HepG2 (cell line): ENCODE data around the gene ABCA2. TPM values are rescaled to one million over a fixed set of nuclear protein-coding genes. Genes with fewer than 3 reads are reported as not detected.
A peak's percentile ranks its signal among the peaks of the same experiment; 100 is the strongest.

Experiments
- BRF2 ChIP-seq: sonication (generic); formaldehyde crosslinking; IDR thresholded peaks from 2 replicates; pipeline ENCODE4 v1.8.1; 2022; ENCODE audit warnings: mild to moderate bottlenecking, missing genetic modification reagents
- NRL ChIP-seq: sonication (generic); formaldehyde crosslinking; IDR thresholded peaks from 2 replicates; pipeline ENCODE4 v1.5.0; 2020; ENCODE audit warnings: missing genetic modification reagents, mild to moderate bottlenecking, moderate library complexity, borderline replicate concordance
- SALL1 ChIP-seq: sonication (generic); formaldehyde crosslinking; IDR thresholded peaks from 2 replicates; pipeline ENCODE4 v1.8.0; 2022; ENCODE audit warnings: mild to moderate bottlenecking, missing genetic modification reagents
- SPEN ChIP-seq: sonication (generic); formaldehyde crosslinking; IDR thresholded peaks from 2 replicates; pipeline ENCODE4 v1.5.1; 2020; ENCODE audit warnings: low read depth, mild to moderate bottlenecking, missing genetic modification reagents
- ZNF121 ChIP-seq: sonication (generic); formaldehyde crosslinking; IDR thresholded peaks from 2 replicates; pipeline ENCODE4 v1.5.0; 2020; ENCODE audit warnings: mild to moderate bottlenecking, missing genetic modification reagents
- ZNF430 ChIP-seq: sonication (generic); formaldehyde crosslinking; IDR thresholded peaks from 2 replicates; pipeline ENCODE4 v1.9.0; 2021; ENCODE audit warnings: mild to moderate bottlenecking, missing genetic modification reagents
- ZNF644 ChIP-seq: IDR thresholded peaks from 2 replicates; pipeline ENCODE4 v1.6.1; 2016; ENCODE audit warnings: low read depth
- ZNF652 ChIP-seq: IDR thresholded peaks from 2 replicates; pipeline ENCODE4 v1.6.1; 2016; ENCODE audit warnings: low read depth, borderline replicate concordance
- ZNF670 ChIP-seq: sonication (generic); formaldehyde crosslinking; IDR thresholded peaks from 2 replicates; pipeline ENCODE4 v1.8.0; 2022; ENCODE audit warnings: mild to moderate bottlenecking, missing genetic modification reagents, borderline replicate concordance
- ZNF709 ChIP-seq: sonication (generic); formaldehyde crosslinking; IDR thresholded peaks from 2 replicates; pipeline ENCODE4 v1.5.0; 2020; ENCODE audit warnings: mild to moderate bottlenecking, missing genetic modification reagents
- ZNF766 ChIP-seq: sonication (generic); formaldehyde crosslinking; IDR thresholded peaks from 2 replicates; pipeline ENCODE4 v1.5.0; 2020; ENCODE audit warnings: missing genetic modification reagents, borderline replicate concordance
- polyA plus RNA-seq, 8 experiments: library from polyadenylated mRNA; depleted of rRNA in 3 of 8; stranded (reverse) in 7 of 8; unstranded in 1 of 8; fragments of >200 nt; fragmentation: Illumina TruSeq in 4 of 8; extraction: Trizol in 4 of 8; gene quantifications; 2 replicates each; pipeline versions ENCODE4 v1.2.1 to v1.2.3, GENCODE V29; 2011 to 2016; ENCODE audit warnings: low read depth in 4 of 8, missing spikeins in 1 of 8, mixed read lengths in 1 of 8; ENCODE audit not compliant: insufficient read depth in 1 of 8
- total RNA-seq, 5 experiments: library from RNA; depleted of rRNA; stranded (reverse); fragments of >200 nt; fragmentation: Illumina TruSeq; extraction: Trizol; gene quantifications; 2 replicates each; pipeline ENCODE4 v1.2.3, GENCODE V29; 2016; ENCODE audit warnings: low read depth in 1 of 5
- TF ChIP-seq, protein P1 (sequence below): sonication (generic); formaldehyde crosslinking; IDR thresholded peaks from 2 replicates; pipeline ENCODE4 v1.4.0; 2020; ENCODE audit warnings: mild to moderate bottlenecking, missing genetic modification reagents, borderline replicate concordance
- TF ChIP-seq, protein P2 (sequence below): sonication (generic); formaldehyde crosslinking; IDR thresholded peaks from 2 replicates; pipeline ENCODE4 v1.4.0; 2020; ENCODE audit warnings: missing genetic modification reagents, borderline replicate concordance
- TF ChIP-seq, protein P3 (sequence below): sonication (generic); formaldehyde crosslinking; IDR thresholded peaks from 2 replicates; pipeline ENCODE4 v1.5.1; 2020; ENCODE audit warnings: mild to moderate bottlenecking, missing genetic modification reagents, moderate library complexity

The ABCA2 gene
- total and polyA plus RNA-seq, 2 of the 13 experiments (the other 11 are each of a cell fraction or from before 2014, with no cell fraction given): 2.9 to 19.2 TPM

DNA sequence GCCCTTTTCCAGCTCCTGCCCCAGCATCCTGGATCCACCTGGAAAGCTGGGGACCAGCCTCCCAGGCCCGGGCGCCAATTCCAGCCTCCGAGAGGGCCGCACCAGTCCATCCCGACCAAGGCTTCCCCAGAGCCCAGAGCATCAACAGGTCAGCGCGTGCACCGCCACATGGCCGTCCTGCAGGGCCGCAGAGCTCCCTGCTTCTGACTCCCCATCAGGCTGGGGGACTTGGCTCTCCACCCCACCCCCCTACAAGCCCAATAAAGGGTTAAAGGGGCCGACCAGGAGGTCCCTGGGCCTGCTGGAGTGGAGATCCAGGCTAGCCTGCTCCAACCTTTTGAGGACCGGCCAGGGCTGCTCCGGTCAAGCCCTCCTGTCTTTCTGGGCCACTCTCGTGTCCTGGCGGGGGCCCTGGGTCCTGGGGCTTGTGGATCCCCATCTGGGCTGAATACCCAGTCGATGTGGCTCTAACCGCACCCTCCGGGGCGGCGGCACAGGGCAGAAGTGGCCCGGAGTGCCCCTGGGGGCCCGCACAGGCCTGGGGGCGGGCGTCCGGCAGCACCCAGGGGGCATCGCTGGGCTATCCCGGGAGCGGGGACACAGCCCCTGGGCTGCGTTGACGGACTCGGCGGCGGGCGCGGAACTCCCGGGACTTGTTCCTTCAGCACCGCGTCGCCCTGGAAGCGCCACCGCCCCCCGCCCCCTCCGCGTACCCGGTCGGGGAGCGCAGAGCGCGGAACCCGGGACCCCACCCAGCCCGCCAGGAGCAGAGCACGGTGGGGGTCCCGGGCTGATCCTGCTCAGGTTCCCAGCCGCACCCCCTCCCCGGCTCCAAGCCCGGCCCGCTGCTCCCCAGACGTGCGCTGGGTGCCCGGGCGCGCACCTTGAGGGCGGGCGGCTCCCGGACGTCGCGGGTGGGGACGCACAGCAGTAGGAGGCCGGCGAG is 25.2 kb upstream of the ABCA2 start (continued):
- TF ChIP-seq BRF2 (CRISPR knock-in tag) (no peak), ZNF430 (CRISPR knock-in tag) (0 out of 2 replicates have a peak, but pooled peaks have one; percentile 26), SALL1 (CRISPR knock-in tag) (0 out of 2 replicates have a peak, but pooled peaks have one; percentile 23), ZNF652 (CRISPR knock-in tag) (0 out of 2 replicates have a peak, but pooled peaks have one; percentile 44), SPEN (CRISPR knock-in tag) (no peak), ZNF766 (CRISPR knock-in tag) (no peak), ZNF670 (CRISPR knock-in tag) (no peak), ZNF709 (CRISPR knock-in tag) (0 out of 2 replicates have a peak, but pooled peaks have one; percentile 3), ZNF121 (CRISPR knock-in tag) (no peak), NRL (CRISPR knock-in tag) (0 out of 2 replicates have a peak, but pooled peaks have one; percentile 16), ZNF644 (no peak)
- TF ChIP-seq, protein P1, sequence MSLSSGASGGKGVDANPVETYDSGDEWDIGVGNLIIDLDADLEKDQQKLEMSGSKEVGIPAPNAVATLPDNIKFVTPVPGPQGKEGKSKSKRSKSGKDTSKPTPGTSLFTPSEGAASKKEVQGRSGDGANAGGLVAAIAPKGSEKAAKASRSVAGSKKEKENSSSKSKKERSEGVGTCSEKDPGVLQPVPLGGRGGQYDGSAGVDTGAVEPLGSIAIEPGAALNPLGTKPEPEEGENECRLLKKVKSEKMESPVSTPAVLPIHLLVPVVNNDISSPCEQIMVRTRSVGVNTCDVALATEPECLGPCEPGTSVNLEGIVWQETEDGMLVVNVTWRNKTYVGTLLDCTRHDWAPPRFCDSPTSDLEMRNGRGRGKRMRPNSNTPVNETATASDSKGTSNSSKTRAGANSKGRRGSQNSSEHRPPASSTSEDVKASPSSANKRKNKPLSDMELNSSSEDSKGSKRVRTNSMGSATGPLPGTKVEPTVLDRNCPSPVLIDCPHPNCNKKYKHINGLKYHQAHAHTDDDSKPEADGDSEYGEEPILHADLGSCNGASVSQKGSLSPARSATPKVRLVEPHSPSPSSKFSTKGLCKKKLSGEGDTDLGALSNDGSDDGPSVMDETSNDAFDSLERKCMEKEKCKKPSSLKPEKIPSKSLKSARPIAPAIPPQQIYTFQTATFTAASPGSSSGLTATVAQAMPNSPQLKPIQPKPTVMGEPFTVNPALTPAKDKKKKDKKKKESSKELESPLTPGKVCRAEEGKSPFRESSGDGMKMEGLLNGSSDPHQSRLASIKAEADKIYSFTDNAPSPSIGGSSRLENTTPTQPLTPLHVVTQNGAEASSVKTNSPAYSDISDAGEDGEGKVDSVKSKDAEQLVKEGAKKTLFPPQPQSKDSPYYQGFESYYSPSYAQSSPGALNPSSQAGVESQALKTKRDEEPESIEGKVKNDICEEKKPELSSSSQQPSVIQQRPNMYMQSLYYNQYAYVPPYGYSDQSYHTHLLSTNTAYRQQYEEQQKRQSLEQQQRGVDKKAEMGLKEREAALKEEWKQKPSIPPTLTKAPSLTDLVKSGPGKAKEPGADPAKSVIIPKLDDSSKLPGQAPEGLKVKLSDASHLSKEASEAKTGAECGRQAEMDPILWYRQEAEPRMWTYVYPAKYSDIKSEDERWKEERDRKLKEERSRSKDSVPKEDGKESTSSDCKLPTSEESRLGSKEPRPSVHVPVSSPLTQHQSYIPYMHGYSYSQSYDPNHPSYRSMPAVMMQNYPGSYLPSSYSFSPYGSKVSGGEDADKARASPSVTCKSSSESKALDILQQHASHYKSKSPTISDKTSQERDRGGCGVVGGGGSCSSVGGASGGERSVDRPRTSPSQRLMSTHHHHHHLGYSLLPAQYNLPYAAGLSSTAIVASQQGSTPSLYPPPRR (CRISPR knock-in tag): 0 out of 2 replicates have a peak, but pooled peaks have one; percentile 27
- TF ChIP-seq, protein P2, sequence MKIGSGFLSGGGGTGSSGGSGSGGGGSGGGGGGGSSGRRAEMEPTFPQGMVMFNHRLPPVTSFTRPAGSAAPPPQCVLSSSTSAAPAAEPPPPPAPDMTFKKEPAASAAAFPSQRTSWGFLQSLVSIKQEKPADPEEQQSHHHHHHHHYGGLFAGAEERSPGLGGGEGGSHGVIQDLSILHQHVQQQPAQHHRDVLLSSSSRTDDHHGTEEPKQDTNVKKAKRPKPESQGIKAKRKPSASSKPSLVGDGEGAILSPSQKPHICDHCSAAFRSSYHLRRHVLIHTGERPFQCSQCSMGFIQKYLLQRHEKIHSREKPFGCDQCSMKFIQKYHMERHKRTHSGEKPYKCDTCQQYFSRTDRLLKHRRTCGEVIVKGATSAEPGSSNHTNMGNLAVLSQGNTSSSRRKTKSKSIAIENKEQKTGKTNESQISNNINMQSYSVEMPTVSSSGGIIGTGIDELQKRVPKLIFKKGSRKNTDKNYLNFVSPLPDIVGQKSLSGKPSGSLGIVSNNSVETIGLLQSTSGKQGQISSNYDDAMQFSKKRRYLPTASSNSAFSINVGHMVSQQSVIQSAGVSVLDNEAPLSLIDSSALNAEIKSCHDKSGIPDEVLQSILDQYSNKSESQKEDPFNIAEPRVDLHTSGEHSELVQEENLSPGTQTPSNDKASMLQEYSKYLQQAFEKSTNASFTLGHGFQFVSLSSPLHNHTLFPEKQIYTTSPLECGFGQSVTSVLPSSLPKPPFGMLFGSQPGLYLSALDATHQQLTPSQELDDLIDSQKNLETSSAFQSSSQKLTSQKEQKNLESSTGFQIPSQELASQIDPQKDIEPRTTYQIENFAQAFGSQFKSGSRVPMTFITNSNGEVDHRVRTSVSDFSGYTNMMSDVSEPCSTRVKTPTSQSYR (CRISPR knock-in tag): 0 out of 2 replicates have a peak, but pooled peaks have one; percentile 21
- TF ChIP-seq, protein P3, sequence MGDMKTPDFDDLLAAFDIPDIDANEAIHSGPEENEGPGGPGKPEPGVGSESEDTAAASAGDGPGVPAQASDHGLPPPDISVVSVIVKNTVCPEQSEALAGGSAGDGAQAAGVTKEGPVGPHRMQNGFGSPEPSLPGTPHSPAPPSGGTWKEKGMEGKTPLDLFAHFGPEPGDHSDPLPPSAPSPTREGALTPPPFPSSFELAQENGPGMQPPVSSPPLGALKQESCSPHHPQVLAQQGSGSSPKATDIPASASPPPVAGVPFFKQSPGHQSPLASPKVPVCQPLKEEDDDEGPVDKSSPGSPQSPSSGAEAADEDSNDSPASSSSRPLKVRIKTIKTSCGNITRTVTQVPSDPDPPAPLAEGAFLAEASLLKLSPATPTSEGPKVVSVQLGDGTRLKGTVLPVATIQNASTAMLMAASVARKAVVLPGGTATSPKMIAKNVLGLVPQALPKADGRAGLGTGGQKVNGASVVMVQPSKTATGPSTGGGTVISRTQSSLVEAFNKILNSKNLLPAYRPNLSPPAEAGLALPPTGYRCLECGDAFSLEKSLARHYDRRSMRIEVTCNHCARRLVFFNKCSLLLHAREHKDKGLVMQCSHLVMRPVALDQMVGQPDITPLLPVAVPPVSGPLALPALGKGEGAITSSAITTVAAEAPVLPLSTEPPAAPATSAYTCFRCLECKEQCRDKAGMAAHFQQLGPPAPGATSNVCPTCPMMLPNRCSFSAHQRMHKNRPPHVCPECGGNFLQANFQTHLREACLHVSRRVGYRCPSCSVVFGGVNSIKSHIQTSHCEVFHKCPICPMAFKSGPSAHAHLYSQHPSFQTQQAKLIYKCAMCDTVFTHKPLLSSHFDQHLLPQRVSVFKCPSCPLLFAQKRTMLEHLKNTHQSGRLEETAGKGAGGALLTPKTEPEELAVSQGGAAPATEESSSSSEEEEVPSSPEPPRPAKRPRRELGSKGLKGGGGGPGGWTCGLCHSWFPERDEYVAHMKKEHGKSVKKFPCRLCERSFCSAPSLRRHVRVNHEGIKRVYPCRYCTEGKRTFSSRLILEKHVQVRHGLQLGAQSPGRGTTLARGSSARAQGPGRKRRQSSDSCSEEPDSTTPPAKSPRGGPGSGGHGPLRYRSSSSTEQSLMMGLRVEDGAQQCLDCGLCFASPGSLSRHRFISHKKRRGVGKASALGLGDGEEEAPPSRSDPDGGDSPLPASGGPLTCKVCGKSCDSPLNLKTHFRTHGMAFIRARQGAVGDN (CRISPR knock-in tag): peak; percentile 94
